Heart right ventricle (tissue), 16 donors: ENCODE results near the gene CPNE2. TPM values are rescaled to one million over a fixed set of nuclear protein-coding genes. Genes with fewer than 3 reads are reported as not detected.

Source experiments
- ATAC-seq, 8 donors: fragments of 200-7000 bp; cut with Tn5 transposase; one replicate each; pipeline ENCODE4 v1.9.1; 2020; ENCODE audit warnings: mild to moderate bottlenecking in 8 of 8, moderate library complexity in 8 of 8, moderate number of reproducible peaks in 1 of 8
- DNase-seq, 2 donors: peaks; one replicate each; pipeline ENCODE4 v3.0.0-alpha.2; 2020
- H3K27ac ChIP-seq, 10 donors: fragments of 200-600 bp; sonication (generic) in 2 of 10; one replicate each; pipeline versions ENCODE4 v1.5.0 to v1.8.0; 2020 to 2022; ENCODE audit warnings: mild to moderate bottlenecking in 3 of 10
- H3K27me3 ChIP-seq, 7 donors: fragments of 200-600 bp; one replicate each; pipeline ENCODE4 v1.8.0; 2021 to 2022; ENCODE audit warnings: mild to moderate bottlenecking in 2 of 7
- H3K36me3 ChIP-seq, 9 donors: fragments of 200-600 bp; sonication (generic) in 1 of 9; one replicate each; pipeline versions ENCODE4 v1.5.0 to v1.8.0; 2020 to 2022; ENCODE audit warnings: mild to moderate bottlenecking in 2 of 9
- H3K4me1 ChIP-seq, 9 donors: fragments of 200-600 bp; sonication (generic) in 1 of 9; one replicate each; pipeline versions ENCODE4 v1.5.0 to v1.8.0; 2020 to 2022; ENCODE audit warnings: mild to moderate bottlenecking in 4 of 9
- H3K4me3 ChIP-seq, 10 donors: fragments of 200-600 bp; sonication (generic) in 2 of 10; one replicate each; pipeline versions ENCODE4 v1.5.0 to v1.8.0; 2020 to 2022; ENCODE audit warnings: mild to moderate bottlenecking in 7 of 10, moderate library complexity in 2 of 10
- H3K9me3 ChIP-seq, 11 donors: fragments of 200-600 bp in 10 of 11; sonication (generic) in 2 of 11; one replicate each; pipeline versions ENCODE4 v1.5.0 to v1.8.0; 2013 to 2022; ENCODE audit warnings: mild to moderate bottlenecking in 2 of 11, control low read depth in 1 of 11, moderate library complexity in 1 of 11
- WGBS, 2 donors: extraction: QIAGEN DNeasy Blood & Tissue Kit; methylation state at CpG; one replicate each; pipeline ENCODE4 v1.1.7; 2013; ENCODE audit warnings: inconsistent platforms in 1 of 2; 5-methylcytosine and 5-hydroxymethylcytosine counted together
- intact Hi-C, 10 donors: fragments of 100-400 bp; cut with DNase I; formaldehyde crosslinking; loops; one replicate each; pipeline versions ENCODE4 v1.11.1 to v1.14.2; 2022
- polyA plus RNA-seq, 2 donors: library from polyadenylated mRNA; stranded (reverse); fragments of 200-250 nt; gene quantifications; one replicate each; pipeline ENCODE4 v1.2.3, GENCODE V29; 2013
- total RNA-seq, 10 donors: library from RNA; stranded (reverse); fragmentation: NEBNext Ultra II Directional in 3 of 10; extraction: Animal tissue kit (Norgen Biotek cat#: 25700) in 3 of 10; gene quantifications; one replicate each; pipeline versions ENCODE4 v1.2.1 to v1.2.4, GENCODE V29; 2021 to 2023
- TF ChIP-seq, protein P1 (sequence below), 9 donors: fragments of 200-600 bp; sonication (generic) in 2 of 9; IDR thresholded peaks; one replicate each; pipeline versions ENCODE4 v1.5.0 to v1.8.0; 2021 to 2022; ENCODE audit warnings: antibody characterized with exemption in 9 of 9, mild to moderate bottlenecking in 5 of 9, moderate library complexity in 1 of 9
- donor health status: Arrhythmogenic right ventricular cardiomyopathy.
- donor health status: ischemic (EF 13 %, LVEDD 7.1; RV severe dilation, severe dysfunction).
- donor health status: healthy with polysubstance abuse.
- donor health status: DM: no; HTN: yes; CAD: no.
- donor health status: DM: no; HTN: no; CAD: no.
- donor health status: ischemic (EF 25% LVEDD 6.9; RV normal size, moderate dysfunction).
- donor health status: ischemic (EF 25% LVEDD 5.7; RV mildly dilated, moderate dysfunction).
- donor health status: healthy.
- donor health status: DM: yes; HTN: yes; CAD: no.
- donor health status: Ischemic cardiomyopathy.
- donor health status: ischemic (EF 35%, LVEDD 5.7; RV mildly dilated, moderate dysfunction).
- donor health status: nonischemic (EF 11% LVEDD 7.7; RV severe dilation, severe dysfunction).
- donor health status: DM: yes; HTN: yes; CAD: no.
- donor health status: PGD.
- donor health status: ischemic (EF 29% LVEDD 5.4; RV normal size, mild dysfunction).
- donor health status: nonischemic (EF 23%, LVEDD 6.1; RV moderate dilation, normal function).

CPNE2 gene
- total and polyA plus RNA-seq, 12 donors = 6.5 to 32.1 (median 11.0) TPM

DNA sequence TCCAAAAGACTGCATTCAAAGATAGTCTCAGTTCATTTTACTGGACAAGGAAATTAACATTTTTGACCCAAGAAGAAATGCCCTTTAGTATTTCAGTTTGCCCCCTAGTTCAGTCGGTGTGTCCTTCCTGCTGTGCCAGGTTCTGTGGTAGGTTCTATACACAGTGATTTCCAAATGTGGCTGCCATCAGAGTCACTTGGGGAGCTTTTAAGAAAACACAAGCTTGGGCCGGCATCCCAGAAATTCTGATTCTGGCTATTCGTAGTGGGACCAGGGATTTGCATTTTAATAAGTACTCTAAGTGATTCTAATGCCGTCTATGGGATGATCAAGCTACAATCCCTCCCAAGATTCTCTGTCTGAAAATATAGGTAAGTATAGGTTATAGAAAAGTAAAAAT lies 103.9 kb downstream of the CPNE2 start:
- DNase-seq = no peak
- H3K4me3 ChIP-seq = no peak overlapping the region
- TF ChIP-seq, protein P1, sequence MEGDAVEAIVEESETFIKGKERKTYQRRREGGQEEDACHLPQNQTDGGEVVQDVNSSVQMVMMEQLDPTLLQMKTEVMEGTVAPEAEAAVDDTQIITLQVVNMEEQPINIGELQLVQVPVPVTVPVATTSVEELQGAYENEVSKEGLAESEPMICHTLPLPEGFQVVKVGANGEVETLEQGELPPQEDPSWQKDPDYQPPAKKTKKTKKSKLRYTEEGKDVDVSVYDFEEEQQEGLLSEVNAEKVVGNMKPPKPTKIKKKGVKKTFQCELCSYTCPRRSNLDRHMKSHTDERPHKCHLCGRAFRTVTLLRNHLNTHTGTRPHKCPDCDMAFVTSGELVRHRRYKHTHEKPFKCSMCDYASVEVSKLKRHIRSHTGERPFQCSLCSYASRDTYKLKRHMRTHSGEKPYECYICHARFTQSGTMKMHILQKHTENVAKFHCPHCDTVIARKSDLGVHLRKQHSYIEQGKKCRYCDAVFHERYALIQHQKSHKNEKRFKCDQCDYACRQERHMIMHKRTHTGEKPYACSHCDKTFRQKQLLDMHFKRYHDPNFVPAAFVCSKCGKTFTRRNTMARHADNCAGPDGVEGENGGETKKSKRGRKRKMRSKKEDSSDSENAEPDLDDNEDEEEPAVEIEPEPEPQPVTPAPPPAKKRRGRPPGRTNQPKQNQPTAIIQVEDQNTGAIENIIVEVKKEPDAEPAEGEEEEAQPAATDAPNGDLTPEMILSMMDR (IDR thresholded peaks at IDR 0.05) = no peak
- H3K4me1 ChIP-seq = peaks cover 0 to 61% (median 35%) of the 10 kb centered on the region in 9 donors
- no peaks in the 10 kb centered on the region for H3K27me3 ChIP-seq
- intact Hi-C loops = loop anchor here in 1 of 10 donors (5.0 kb wide), 1 partner anchor 41 kb away; no protein-coding TSS in a partner anchor
- H3K27ac ChIP-seq = no peak overlapping the region
- no peak for ATAC-seq
- no peaks in the 10 kb centered on the region for H3K36me3 ChIP-seq
- WGBS, 2 donors = 61 to 62% methylated on average over 4 of the region's 4 CpGs
- no peaks in the 10 kb centered on the region for H3K9me3 ChIP-seq

DNA sequence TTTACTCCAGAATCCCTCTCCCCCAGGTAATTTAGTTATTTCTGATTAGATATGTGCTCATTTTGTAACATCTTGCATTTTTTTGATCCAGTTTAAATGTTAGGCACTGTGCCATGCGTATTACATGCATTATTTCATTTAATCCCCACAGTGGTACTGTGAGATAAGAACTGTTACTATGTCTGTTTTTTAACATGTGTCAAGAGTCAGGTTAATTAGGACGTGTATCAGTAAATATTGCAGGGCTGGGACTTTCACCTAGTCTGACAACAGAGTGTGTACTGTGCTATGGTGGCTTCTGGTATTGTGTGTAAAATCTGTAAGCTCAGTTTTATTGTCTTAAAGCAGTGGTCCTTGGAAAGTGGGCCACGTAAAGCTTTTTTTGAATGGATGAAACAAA lies 104.4 kb downstream of the CPNE2 start:
- DNase-seq (no peak), ATAC-seq (no peak)
- Histone ChIP-seq H3K36me3 (no peaks in the 10 kb centered on the region), H3K4me1 (peaks cover 0 to 56% (median 35%) of the 10 kb centered on the region in 9 donors), H3K27me3 (no peaks in the 10 kb centered on the region), H3K9me3 (no peaks in the 10 kb centered on the region), H3K27ac (no peak overlapping the region), H3K4me3 (no peak overlapping the region)
- intact Hi-C loops = loop anchor here in 1 of 10 donors (5.0 kb wide), 1 partner anchor 41 kb away; no protein-coding TSS in a partner anchor
- 72 to 73% methylated on average over 3 of the region's 3 CpGs for WGBS, 2 donors
- TF ChIP-seq, protein P1 (IDR thresholded peaks at IDR 0.05) = no peak

Other genes with a start within 250 kb of the CPNE2 start
- not detected for gene SLC12A3, start 227.4 kb upstream of the CPNE2 start, total RNA-seq
- not detected for gene SLC12A3, start 227.4 kb upstream of the CPNE2 start, polyA plus RNA-seq
- gene HERPUD1, start 160.4 kb upstream of the CPNE2 start, total RNA-seq = 100 to 1,000 TPM; 107 to 175 (median 128) TPM
- 100 to 1,000 TPM in 1 of 2 donors, 10 to 100 TPM in 1; 29.6 to 151 TPM for gene HERPUD1, start 160.4 kb upstream of the CPNE2 start, polyA plus RNA-seq
- 1 to 10 TPM in 1 of 10 donors, under 1 TPM in 6, not detected in 3; 0.17 to 2.1 (median 0.31) TPM for gene CETP, start 130.6 kb upstream of the CPNE2 start, total RNA-seq
- gene CETP, start 130.6 kb upstream of the CPNE2 start, polyA plus RNA-seq = under 1 TPM; 0.15 to 0.32 TPM
- gene NLRC5, start 103.0 kb upstream of the CPNE2 start, total RNA-seq = 10 to 100 TPM in 8 of 10 donors, 1 to 10 TPM in 2; 7.5 to 49.6 (median 13.5) TPM
- 10 to 100 TPM in 1 of 2 donors, 1 to 10 TPM in 1; 6.2 to 26.0 TPM for gene NLRC5, start 103.0 kb upstream of the CPNE2 start, polyA plus RNA-seq
- 10 to 100 TPM; 49.6 to 66.8 (median 62.5) TPM for gene PSME3IP1, start 93.5 kb downstream of the CPNE2 start, total RNA-seq
- gene PSME3IP1, start 93.5 kb downstream of the CPNE2 start, polyA plus RNA-seq = 10 to 100 TPM; 50.4 to 60.7 TPM
- 10 to 100 TPM; 14.7 to 21.4 (median 18.5) TPM for gene RSPRY1, start 93.7 kb downstream of the CPNE2 start, total RNA-seq
- 1 to 10 TPM; 6.9 to 9.5 TPM for gene RSPRY1, start 93.7 kb downstream of the CPNE2 start, polyA plus RNA-seq
- 10 to 100 TPM; 39.9 to 53.9 (median 45.9) TPM for gene ARL2BP, start 152.7 kb downstream of the CPNE2 start, total RNA-seq
- gene ARL2BP, start 152.7 kb downstream of the CPNE2 start, polyA plus RNA-seq = 10 to 100 TPM; 33.4 to 57.9 TPM
- gene PLLP, start 192.1 kb downstream of the CPNE2 start, total RNA-seq = 1 to 10 TPM; 1.7 to 4.0 (median 2.2) TPM
- 10 to 100 TPM in 1 of 2 donors, 1 to 10 TPM in 1; 7.0 to 10.6 TPM for gene PLLP, start 192.1 kb downstream of the CPNE2 start, polyA plus RNA-seq